Activated CD4-positive, alpha-beta memory T cell treated with anti-CD3 and anti-CD28 coated beads for 36 hours (primary cell): ENCODE measurements around the gene TBC1D5. TPM values are rescaled to one million over a fixed set of nuclear protein-coding genes. Genes with fewer than 3 reads are reported as not detected.

ENCODE experiments used
- CTCF ChIA-PET: fragments of 350-600 bp; sonication (Branson Sonifier 250); formaldehyde crosslinking; loops from one replicate; lab custom pipeline; 2021; ENCODE audit warnings: antibody characterized with exemption, inconsistent platforms; lab: Charles Lee
- POLR2A ChIA-PET: fragments of 350-600 bp; sonication (Branson Sonifier 250); formaldehyde crosslinking; loops from one replicate; lab custom pipeline; 2021; ENCODE audit warnings: antibody characterized with exemption; lab: Charles Lee
- DNase-seq: peaks from one replicate; pipeline ENCODE4 v3.0.0-alpha.2; 2020
- H3K27ac Mint-ChIP-seq: one replicate; pipeline ENCODE4 v1.8.0; 2021; ENCODE audit warnings: mixed read lengths
- H3K27me3 Mint-ChIP-seq: one replicate; pipeline ENCODE4 v1.8.0; 2021; ENCODE audit warnings: mixed read lengths
- H3K36me3 Mint-ChIP-seq: one replicate; pipeline ENCODE4 v1.8.0; 2021; ENCODE audit warnings: mixed read lengths
- H3K4me1 Mint-ChIP-seq: one replicate; pipeline ENCODE4 v1.8.0; 2021; ENCODE audit warnings: low read depth, mixed read lengths
- H3K4me3 Mint-ChIP-seq: one replicate; pipeline ENCODE4 v1.8.0; 2021; ENCODE audit warnings: mild to moderate bottlenecking, mixed read lengths
- H3K9me3 Mint-ChIP-seq: one replicate; pipeline ENCODE4 v1.8.0; 2021; ENCODE audit warnings: mixed read lengths
- intact Hi-C: fragments of 100-400 bp; cut with micrococcal nuclease; formaldehyde crosslinking; loops from one replicate; pipeline ENCODE4 v1.15.1; 2023
- total RNA-seq, 2 experiments: library from RNA; stranded (reverse); gene quantifications; one replicate each; pipeline ENCODE4 v1.2.3, GENCODE V29; 2021

The TBC1D5 gene
- total RNA-seq, 2 experiments from 2014 or later: 49.2 to 53.7 TPM

GRCh38 chr3:17151598-17152373, 590.6 kb downstream of the TBC1D5 start:
- Mint-ChIP-seq H3K9me3 (peaks cover 32% of the 10 kb centered on the region), H3K36me3 (peaks cover 39% of the 10 kb centered on the region), H3K4me1 (peaks cover 31% of the 10 kb centered on the region), H3K27me3 (no peaks in the 10 kb centered on the region), H3K27ac (peak overlapping the region; percentile 88), H3K4me3 (peak overlapping the region; percentile 60)
- CTCF ChIA-PET: interaction anchor here (0.5 to 1.4 kb wide), 10 partner anchors 10 to 557 kb away, joined by 3 to 13 read pairs (median 3); partner anchors contain the start of gene PLCL2
- DNase-seq: peak; percentile 95
- intact Hi-C loops: loop anchor here (1.0 to 10.0 kb wide), 10 partner anchors 31 to 847 kb away; no protein-coding TSS in a partner anchor
- POLR2A ChIA-PET: interaction anchor here (0.8 to 1.3 kb wide), 4 partner anchors 31 to 555 kb away, joined by 3 to 4 read pairs (median 4); no protein-coding TSS in a partner anchor

GRCh38 chr3:17149076-17149475, 593.4 kb downstream of the TBC1D5 start:
- no peak overlapping the region for H3K4me3 Mint-ChIP-seq
- H3K36me3 Mint-ChIP-seq: peaks cover 31% of the 10 kb centered on the region
- POLR2A ChIA-PET: no interaction called here
- intact Hi-C loops: no loop called here
- peaks cover 47% of the 10 kb centered on the region for H3K4me1 Mint-ChIP-seq
- peaks cover 31% of the 10 kb centered on the region for H3K9me3 Mint-ChIP-seq
- no peaks in the 10 kb centered on the region for H3K27me3 Mint-ChIP-seq
- H3K27ac Mint-ChIP-seq: no peak overlapping the region
- no peak for DNase-seq
- CTCF ChIA-PET: no interaction called here

GRCh38 chr3:17144665-17144993, 597.8 kb downstream of the TBC1D5 start:
- DNase-seq: peak; percentile 48
- POLR2A ChIA-PET: no interaction called here
- intact Hi-C loops: loop anchor here (5.0 kb wide), 1 partner anchor 38 kb away; no protein-coding TSS in a partner anchor
- Mint-ChIP-seq H3K4me3 (no peak overlapping the region), H3K9me3 (no peaks in the 10 kb centered on the region), H3K36me3 (no peaks in the 10 kb centered on the region), H3K4me1 (peaks cover 22% of the 10 kb centered on the region), H3K27ac (peak overlapping the region; percentile 52), H3K27me3 (no peaks in the 10 kb centered on the region)
- CTCF ChIA-PET: no interaction called here

- Mint-ChIP-seq H3K27ac (peak overlapping the region; percentile 52), H3K4me3 (no peak overlapping the region), H3K27me3 (no peaks in the 10 kb centered on the region), H3K9me3 (no peaks in the 10 kb centered on the region), H3K36me3 (no peaks in the 10 kb centered on the region), H3K4me1 (peaks cover 22% of the 10 kb centered on the region)
- POLR2A ChIA-PET: no interaction called here
- no peak for DNase-seq
- CTCF ChIA-PET: no interaction called here
- intact Hi-C loops: loop anchor here (5.0 kb wide), 1 partner anchor 38 kb away; no protein-coding TSS in a partner anchor
Measured at GRCh38 chr3:17143893-17144664, 598.4 kb downstream of the TBC1D5 start.

GRCh38 chr3:17142516-17142915, 599.9 kb downstream of the TBC1D5 start:
- no peaks in the 10 kb centered on the region for H3K27me3 Mint-ChIP-seq
- H3K4me3 Mint-ChIP-seq: no peak overlapping the region
- CTCF ChIA-PET: interaction anchor here (1.0 kb wide), 1 partner anchor 9 kb away, joined by 3 read pairs; no protein-coding TSS in a partner anchor
- H3K36me3 Mint-ChIP-seq: no peaks in the 10 kb centered on the region
- intact Hi-C loops: loop anchor here (5.0 kb wide), 1 partner anchor 40 kb away; no protein-coding TSS in a partner anchor
- peaks cover 18% of the 10 kb centered on the region for H3K4me1 Mint-ChIP-seq
- no peak for DNase-seq
- H3K27ac Mint-ChIP-seq: no peak overlapping the region
- POLR2A ChIA-PET: no interaction called here
- no peaks in the 10 kb centered on the region for H3K9me3 Mint-ChIP-seq

- no peaks in the 10 kb centered on the region for H3K9me3 Mint-ChIP-seq
- H3K27me3 Mint-ChIP-seq: no peaks in the 10 kb centered on the region
- H3K4me3 Mint-ChIP-seq: no peak overlapping the region
- intact Hi-C loops: loop anchor here (5.0 kb wide), 1 partner anchor 41 kb away; no protein-coding TSS in a partner anchor
- no peak for DNase-seq
- ChIA-PET POLR2A (no interaction called here), CTCF (interaction anchor here (1.0 kb wide), 1 partner anchor 10 kb away, joined by 3 read pairs; no protein-coding TSS in a partner anchor)
- peaks cover 18% of the 10 kb centered on the region for H3K4me1 Mint-ChIP-seq
- H3K27ac Mint-ChIP-seq: no peak overlapping the region
- no peaks in the 10 kb centered on the region for H3K36me3 Mint-ChIP-seq
Measured at GRCh38 chr3:17141699-17142098, 600.7 kb downstream of the TBC1D5 start.

- H3K9me3 Mint-ChIP-seq: no peaks in the 10 kb centered on the region
- no peak overlapping the region for H3K27ac Mint-ChIP-seq
- no peaks in the 10 kb centered on the region for H3K36me3 Mint-ChIP-seq
- H3K27me3 Mint-ChIP-seq: no peaks in the 10 kb centered on the region
- DNase-seq: no peak
- peaks cover 13% of the 10 kb centered on the region for H3K4me1 Mint-ChIP-seq
- no peak overlapping the region for H3K4me3 Mint-ChIP-seq
- intact Hi-C loops: loop anchor here (5.0 kb wide), 1 partner anchor 41 kb away; no protein-coding TSS in a partner anchor
- ChIA-PET CTCF (no interaction called here), POLR2A (no interaction called here)
Measured at GRCh38 chr3:17140670-17141505, 601.5 kb downstream of the TBC1D5 start.

- Mint-ChIP-seq H3K36me3 (no peaks in the 10 kb centered on the region), H3K9me3 (peaks cover 5% of the 10 kb centered on the region), H3K4me3 (no peak overlapping the region), H3K4me1 (no peaks in the 10 kb centered on the region), H3K27me3 (no peaks in the 10 kb centered on the region), H3K27ac (no peak overlapping the region)
- ChIA-PET POLR2A (no interaction called here), CTCF (no interaction called here)
- no peak for DNase-seq
- intact Hi-C loops: no loop called here
Measured at GRCh38 chr3:17138246-17139039, 604.0 kb downstream of the TBC1D5 start.

GRCh38 chr3:17137321-17137826, 605.1 kb downstream of the TBC1D5 start:
- Mint-ChIP-seq H3K9me3 (peaks cover 5% of the 10 kb centered on the region), H3K36me3 (no peaks in the 10 kb centered on the region), H3K27me3 (no peaks in the 10 kb centered on the region), H3K4me1 (no peaks in the 10 kb centered on the region), H3K27ac (no peak overlapping the region), H3K4me3 (no peak overlapping the region)
- ChIA-PET CTCF (no interaction called here), POLR2A (no interaction called here)
- DNase-seq: no peak
- intact Hi-C loops: no loop called here

- DNase-seq: no peak
- H3K36me3 Mint-ChIP-seq: no peaks in the 10 kb centered on the region
- no peaks in the 10 kb centered on the region for H3K4me1 Mint-ChIP-seq
- intact Hi-C loops: no loop called here
- POLR2A ChIA-PET: no interaction called here
- CTCF ChIA-PET: interaction anchor here (0.6 kb wide), 1 partner anchor 296 kb away, joined by 4 read pairs; no protein-coding TSS in a partner anchor
- no peak overlapping the region for H3K27ac Mint-ChIP-seq
- no peak overlapping the region for H3K4me3 Mint-ChIP-seq
- H3K27me3 Mint-ChIP-seq: no peaks in the 10 kb centered on the region
- H3K9me3 Mint-ChIP-seq: peaks cover 5% of the 10 kb centered on the region
Measured at GRCh38 chr3:17136136-17136721, 606.2 kb downstream of the TBC1D5 start.
